ENCODE data around the gene MIEF1.
A peak's percentile ranks its signal among the peaks of the same experiment; 100 is the strongest.
"Not testable (repeated sequence)": the region's sequence is repeated elsewhere in the genome, so short reads cannot be mapped to it uniquely, and the experiment has no call there.

MIEF1 gene

DNA sequence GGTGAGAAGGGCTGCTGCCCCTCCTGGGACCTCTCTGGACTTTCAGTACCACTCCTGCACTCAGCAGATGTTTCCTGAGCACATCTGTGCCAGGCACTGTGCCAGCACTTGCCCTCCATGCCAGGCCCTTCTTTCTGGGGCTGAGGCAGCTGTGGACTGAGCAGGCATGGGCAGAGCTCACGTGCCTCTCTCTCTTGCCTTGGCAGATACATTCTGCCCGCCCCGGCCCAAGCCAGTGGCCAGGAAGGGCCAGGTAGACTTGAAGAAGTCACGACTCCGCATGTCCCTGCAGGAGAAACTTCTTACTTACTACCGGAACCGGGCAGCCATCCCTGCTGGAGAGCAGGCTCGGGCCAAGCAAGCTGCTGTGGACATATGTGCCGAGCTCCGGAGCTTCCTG, 9.9 kb downstream of the MIEF1 start:
- DNase-seq (ENCODE audit: low read depth), result no peak

DNA sequence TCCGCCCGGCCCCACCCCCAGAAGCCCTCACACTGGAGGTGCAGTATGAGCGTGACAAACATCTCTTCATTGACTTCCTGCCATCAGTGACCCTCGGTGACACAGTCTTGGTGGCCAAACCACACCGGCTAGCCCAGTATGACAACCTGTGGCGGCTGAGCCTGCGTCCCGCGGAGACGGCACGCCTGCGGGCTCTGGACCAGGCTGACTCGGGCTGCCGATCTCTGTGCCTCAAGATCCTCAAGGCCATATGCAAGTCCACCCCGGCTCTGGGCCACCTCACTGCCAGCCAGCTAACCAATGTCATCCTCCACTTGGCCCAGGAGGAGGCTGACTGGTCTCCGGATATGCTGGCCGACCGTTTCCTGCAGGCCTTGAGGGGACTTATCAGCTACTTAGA, 11.7 kb downstream of the MIEF1 start:
- no peak for DNase-seq (ENCODE audit: low read depth)

DNA sequence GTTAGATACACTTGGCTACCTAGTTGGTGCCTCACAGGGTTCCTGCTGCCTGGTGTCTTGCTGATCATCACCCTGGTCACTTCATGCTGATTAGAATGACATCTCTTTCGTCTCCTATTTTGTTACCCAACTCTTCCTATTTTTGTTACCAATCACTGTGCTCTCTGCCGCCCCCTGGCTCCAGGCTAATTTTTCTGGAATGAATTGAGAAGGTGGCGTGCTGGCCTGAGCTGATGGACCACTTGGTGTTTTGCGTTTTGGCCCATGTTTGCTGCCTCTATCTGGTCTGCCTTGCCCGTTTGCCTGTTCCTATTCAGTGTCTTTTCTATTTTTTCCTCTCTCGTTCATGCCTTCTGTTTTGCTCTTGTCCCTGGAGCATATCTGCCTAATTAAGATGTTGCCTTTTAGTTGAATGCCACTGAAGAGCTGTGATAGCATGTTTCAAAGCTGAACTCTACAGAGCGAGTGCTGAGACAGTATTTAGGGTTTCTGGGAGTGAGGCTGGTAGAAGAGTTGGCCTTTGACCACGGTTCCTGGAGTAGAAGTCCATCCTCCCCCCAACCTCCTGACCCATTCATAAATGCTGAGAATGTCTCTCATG, 12.4 kb downstream of the MIEF1 start:
- DNase-seq (ENCODE audit: low read depth), result peak; percentile 36

DNA sequence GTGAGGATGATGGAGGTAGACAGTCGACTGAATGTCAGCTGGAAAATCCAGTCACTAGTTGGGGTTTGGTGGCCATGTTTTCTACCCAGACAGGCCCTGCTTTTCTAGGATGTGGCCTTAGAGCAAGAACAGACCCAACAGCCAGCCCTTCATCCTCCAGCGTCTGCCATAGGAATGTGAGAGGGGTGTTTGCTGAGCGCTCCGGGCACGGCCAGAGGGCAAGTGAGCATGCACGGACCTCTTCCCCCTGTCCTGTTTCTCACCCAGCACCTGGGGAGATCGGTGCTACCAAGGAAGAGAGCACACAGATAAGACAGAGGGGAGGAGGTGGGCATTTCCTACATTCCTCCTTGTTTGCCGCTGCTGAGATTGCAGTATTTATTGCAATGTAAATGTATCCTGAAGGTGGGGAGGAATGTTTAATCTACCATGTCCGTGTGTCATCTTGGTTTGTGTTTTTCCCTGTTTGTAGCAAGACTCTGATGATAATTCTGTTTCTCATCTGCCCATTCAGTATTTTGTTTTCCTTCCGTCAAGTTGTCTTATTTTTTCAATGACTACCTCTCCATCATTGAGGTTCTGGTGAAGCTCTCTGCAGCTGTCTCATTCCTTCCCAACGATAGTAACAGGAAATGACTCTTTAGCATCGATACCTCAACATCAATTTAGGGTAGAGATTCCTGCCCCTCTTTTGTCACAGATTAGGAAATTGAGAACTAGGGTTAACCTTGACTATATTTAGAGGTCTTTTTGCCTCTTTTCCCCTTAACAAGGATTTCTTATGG, 13.4 kb downstream of the MIEF1 start:
- no peak for DNase-seq (ENCODE audit: low read depth)

DNA sequence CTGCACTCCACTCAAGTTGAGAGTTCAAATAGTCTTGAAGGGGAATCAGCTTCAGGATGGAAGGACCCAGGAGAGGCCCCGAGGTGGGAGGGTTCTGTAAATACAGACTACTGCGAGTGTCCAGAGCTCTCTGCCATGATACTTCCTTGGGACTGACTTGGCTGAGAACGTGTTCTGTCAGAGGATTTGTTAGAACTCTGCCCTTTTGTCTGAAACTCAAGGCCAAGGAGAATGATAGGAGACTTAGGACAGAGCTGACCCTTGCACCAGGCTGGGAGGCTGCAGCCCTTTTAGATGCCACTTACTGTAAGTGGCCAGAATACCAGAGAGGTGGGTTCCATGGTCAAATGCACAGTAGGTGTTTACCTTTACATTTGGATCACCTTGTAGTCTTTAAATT, 15.4 kb downstream of the MIEF1 start:
- DNase-seq (ENCODE audit: low read depth), result no peak

DNA sequence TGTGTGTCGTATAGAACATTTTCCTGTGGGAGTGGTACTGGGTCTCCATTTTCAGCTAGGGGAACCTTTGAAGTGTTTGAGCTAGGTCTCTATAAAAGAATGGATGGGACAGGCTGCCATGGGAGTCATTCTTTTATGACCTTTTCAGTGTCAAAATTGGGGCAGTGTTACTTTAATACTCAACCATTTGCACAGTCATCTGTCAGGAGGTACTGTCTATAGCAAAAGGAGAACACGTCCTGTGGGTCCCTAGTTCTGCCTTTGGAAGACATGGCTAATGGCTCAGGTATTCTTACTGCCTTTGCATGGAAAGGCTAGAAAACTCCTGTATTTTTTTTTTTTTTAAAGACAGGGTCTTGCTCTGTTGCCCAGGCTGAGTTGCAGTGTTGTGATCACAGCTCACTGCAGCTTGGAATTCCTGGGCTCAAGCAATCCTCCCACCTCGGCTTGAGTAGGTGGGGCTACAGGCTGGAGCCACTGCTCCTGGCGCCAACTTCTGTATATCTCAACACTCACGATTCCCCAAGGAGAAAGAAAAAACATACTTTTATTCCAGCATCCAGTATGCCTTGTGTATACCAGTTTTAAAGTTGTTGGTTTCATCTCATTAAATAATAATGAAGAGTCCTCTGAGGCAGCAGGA, 16.2 kb downstream of the MIEF1 start:
- DNase-seq (ENCODE audit: low read depth), result no peak

DNA sequence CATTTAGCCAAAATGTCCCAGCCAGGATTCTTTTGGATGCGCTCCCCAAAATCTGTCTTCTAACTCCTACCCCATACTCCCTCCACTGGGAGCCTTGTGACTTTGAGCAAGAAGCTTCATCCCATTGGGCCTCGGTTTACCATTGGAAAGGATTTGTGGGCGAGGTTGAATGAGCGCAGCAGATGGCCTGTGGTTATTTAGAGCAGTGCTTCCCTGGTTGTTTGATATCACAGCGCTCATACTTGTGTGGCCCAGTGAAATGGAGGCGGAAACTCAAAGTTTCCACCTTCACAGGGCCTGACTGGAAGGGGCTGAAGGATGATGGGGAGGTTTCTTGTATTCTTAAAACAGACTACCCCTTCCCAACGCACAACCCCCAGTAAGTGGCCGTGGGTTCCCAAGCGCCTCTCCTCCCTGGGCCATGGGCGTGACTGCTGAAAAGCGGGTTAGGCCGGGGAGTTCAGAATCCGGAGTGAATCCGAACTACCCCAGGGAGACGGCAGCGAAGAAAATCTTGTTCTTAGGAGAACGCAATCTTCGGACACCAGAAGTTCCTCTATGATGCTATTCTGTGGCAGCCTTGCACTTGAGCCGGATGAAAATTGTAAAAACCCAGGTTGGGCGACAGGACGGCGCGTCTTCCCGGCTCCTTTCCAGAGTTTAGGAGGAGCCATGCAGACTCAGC, 17.0 kb downstream of the MIEF1 start:
- peak; percentile 20 for DNase-seq (ENCODE audit: low read depth)

DNA sequence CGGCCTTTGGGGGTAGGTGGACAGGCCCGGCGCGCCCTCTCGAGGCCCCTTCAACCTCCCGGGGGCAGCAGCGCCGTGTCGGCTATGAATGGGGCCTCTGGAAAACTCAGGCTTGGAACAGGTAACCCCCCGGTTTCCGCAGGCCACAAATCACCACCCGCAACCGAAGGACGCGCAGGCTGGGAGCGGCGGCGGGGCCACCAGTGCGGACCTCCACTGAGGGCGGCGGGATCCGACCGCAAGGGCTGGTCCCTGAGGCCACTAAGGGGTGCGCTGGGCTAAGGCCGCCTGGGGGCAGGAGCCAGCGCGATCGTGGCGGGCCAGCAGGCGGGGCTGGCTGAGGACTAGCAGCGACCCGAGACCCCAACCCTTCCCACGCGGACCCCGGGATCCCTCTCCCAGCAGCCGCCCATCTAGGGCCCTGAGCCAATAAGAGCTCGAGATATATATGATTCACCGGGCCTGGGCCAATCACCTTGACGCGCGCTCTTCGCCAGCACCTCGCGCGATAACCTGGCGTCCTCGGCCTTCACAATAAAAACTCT, 17.7 kb downstream of the MIEF1 start:
- peak; percentile 95 for DNase-seq (ENCODE audit: low read depth)

DNA sequence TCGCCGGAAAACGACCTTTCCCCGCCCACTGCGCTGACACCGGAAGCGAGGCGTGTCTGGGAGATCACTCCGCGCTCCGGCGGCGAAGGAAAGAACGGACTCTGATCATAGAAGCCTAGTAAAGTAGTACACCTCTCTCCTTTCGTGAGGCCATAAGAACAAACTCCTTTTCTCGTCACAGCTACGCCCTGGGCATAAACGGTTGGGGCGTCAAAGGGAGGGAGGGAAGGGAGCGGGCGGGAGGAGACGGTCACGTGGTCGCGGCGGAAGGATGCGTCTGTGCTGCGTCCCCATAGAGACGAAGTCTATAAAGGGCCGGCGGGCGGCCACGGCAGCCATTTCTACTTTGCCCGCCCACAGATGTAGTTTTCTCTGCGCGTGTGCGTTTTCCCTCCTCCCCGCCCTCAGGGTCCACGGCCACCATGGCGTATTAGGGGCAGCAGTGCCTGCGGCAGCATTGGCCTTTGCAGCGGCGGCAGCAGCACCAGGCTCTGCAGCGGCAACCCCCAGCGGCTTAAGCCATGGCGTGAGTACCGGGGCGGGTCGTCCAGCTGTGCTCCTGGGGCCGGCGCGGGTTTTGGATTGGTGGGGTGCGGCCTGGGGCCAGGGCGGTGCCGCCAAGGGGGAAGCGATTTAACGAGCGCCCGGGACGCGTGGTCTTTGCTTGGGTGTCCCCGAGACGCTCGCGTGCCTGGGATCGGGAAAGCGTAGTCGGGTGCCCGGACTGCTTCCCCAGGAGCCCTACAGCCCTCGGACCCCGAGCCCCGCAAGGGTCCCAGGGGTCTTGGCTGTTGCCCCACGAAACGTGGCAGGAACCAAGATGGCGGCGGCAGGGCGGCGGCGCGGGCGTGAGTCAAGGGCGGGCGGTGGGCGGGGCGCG, 18.4 kb downstream of the MIEF1 start, which contains the start of gene ATF4:
Gene ATF4, plus strand, starts transcription at position 337 of the 880 bp plus-strand sequence. CDS start 884 bp downstream, outside the sequence.
- DNase-seq (ENCODE audit: low read depth), result peak; percentile 70

DNA sequence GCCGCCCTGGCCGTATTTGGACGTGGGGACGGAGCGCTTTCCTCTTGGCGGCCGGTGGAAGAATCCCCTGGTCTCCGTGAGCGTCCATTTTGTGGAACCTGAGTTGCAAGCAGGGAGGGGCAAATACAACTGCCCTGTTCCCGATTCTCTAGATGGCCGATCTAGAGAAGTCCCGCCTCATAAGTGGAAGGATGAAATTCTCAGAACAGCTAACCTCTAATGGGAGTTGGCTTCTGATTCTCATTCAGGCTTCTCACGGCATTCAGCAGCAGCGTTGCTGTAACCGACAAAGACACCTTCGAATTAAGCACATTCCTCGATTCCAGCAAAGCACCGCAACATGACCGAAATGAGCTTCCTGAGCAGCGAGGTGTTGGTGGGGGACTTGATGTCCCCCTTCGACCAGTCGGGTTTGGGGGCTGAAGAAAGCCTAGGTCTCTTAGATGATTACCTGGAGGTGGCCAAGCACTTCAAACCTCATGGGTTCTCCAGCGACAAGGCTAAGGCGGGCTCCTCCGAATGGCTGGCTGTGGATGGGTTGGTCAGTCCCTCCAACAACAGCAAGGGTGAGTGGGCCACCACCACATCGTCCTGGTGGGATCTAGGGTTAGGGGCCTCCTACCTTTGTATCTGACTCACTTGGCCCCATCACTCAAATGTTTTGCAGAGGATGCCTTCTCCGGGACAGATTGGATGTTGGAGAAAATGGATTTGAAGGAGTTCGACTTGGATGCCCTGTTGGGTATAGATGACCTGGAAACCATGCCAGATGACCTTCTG, 19.2 kb downstream of the MIEF1 start:
- DNase-seq (ENCODE audit: low read depth), result not testable (repeated sequence)

DNA sequence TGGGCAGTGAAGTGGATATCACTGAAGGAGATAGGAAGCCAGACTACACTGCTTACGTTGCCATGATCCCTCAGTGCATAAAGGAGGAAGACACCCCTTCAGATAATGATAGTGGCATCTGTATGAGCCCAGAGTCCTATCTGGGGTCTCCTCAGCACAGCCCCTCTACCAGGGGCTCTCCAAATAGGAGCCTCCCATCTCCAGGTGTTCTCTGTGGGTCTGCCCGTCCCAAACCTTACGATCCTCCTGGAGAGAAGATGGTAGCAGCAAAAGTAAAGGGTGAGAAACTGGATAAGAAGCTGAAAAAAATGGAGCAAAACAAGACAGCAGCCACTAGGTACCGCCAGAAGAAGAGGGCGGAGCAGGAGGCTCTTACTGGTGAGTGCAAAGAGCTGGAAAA, 20.0 kb downstream of the MIEF1 start:
- DNase-seq (ENCODE audit: low read depth), result not testable (repeated sequence)

DNA sequence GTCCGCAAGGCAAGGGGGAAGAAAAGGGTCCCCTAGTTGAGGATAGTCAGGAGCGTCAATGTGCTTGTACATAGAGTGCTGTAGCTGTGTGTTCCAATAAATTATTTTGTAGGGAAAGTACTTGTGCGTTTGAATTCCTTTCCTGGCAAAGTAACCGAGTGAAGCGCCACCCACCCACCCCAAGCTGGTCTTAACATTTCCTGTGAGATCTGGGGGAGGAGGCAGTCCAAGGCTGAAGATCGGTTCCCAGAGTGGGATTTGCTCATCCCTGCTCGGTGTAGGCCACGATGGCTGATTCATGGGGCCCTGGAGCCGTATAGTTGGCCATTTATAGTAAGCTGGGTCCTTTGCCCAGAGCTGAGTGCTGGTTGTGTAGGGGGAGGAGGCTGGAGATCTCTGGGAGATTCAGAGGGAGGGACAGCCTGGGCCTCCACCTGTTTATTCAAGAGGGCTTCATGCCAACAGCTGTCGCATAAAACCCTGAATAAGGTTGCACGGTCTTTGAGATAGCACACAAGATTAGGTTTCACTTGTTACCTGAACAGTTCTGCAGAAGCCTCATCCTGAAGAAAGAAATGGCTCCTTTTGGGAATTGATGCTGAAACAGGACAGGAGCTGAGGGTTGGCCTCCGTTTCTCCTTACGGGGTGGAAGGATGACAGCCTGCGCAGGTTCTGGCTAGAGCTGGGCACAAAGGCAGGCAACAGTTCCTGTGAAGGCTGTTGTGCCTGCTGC, 20.6 kb downstream of the MIEF1 start:
- no peak for DNase-seq (ENCODE audit: low read depth)

DNA sequence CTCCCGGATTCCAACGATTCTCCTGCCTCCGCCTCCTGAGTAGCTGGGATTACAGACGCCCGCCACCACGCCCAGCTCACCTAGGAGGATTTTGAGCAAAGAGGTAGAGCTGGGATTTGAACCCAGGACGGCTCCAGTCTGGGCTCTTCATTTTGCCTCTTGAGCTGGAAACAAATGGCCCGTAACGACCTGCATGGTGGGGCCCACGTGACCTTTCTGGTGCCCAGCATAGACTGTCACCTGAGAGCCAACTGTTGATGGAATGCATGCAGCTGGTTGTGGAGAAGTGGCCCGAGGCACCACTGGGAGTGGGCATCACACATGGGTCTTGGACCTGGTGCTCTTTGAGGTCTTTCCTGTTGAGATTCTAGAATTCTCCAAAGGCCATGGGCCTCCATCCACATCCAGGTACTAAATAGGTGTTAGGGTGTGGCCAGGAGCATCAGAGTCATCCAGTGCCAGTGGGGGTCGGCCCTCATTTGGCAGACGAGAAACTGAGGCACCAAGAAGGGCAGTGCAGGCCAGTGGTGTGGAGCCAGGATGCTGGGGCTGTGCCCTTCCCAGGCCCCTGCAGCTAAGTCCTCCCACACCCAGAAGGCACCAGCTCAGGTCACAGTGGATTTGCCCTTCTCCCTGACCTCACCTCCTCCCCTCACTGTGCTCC, 22.1 kb downstream of the MIEF1 start:
- no peak for DNase-seq (ENCODE audit: low read depth)

DNA sequence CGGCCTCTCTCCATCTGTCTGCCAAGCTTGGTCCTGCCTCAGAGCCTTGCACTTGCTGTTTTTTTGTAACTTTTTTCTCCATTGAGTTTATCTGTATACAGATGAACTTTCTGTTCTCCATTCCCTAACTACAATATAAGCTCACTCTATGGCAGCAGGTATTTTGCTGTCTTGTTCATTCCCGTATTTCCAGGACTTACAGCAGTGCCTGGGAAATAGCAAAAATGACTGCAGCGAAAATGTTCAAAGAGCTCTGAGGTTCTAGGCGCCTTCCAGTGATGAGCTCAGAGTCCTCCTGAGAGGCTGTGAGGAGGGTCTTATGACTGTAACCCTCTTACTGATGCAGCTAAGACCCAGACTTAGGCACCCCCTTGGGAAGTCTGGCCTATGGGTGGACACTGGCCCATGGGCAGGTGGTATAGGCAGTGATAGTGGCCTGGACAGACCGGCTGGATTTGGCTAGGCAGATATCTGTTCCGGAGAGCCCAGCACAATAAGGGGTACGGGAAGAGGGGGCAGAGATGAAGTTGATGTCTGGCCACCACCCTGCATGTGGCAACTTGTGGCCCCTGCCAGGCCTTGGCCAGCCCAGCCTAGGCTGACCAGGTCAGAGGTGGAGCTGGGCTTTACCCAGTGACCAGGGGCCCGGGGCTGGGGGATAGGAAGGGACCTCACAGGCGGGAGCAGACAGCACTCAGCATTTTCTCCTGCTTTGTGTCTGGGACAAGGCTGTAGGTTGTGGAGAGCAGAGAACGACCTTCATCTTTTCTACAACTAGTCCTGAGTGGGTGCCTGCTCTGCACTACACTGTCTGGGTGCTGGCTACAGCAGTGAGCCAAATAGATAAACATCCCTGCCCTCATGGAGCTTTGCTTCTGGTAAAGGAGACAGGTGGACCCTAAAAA, 22.9 kb downstream of the MIEF1 start:
- no peak for DNase-seq (ENCODE audit: low read depth)

DNA sequence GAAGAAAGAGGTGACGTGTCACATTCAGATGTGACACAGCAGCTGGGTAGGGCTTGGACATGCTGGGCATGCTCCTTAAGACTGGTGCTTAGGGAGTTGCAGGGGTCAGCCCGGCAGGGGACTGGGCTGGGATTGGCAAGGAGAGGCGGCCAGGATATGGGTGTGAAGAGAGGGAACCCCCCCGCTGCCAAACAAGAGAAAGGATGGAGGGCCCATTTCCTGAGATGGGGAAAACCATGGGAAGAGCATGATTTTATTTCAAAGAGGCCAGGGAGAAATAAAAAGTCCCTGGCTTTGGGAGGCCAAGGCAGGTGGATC, 23.5 kb downstream of the MIEF1 start:
- no peak for DNase-seq (ENCODE audit: low read depth)

DNA sequence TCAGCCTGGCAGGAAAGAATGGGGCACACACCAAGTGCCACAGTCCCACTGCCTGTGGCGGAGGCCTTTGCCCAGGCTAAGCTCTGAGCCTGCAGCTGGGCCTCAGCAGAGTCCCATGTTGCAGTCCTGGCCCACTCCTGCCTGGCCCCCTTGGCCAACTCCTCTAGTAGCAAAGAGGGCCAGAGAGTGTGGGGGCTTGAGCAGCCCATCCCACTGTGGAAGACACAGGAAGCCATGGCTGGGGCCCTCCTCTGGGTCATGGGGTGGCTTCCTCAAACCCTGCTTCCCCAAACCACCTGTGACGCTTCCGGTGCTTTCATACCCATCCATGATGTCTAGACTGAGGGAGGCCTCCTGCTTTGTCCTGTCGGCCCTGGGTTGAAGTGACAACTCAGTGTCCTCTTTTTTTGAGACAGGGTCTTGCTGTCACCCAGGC, 24.7 kb downstream of the MIEF1 start:
- no peak for DNase-seq (ENCODE audit: low read depth)

DNA sequence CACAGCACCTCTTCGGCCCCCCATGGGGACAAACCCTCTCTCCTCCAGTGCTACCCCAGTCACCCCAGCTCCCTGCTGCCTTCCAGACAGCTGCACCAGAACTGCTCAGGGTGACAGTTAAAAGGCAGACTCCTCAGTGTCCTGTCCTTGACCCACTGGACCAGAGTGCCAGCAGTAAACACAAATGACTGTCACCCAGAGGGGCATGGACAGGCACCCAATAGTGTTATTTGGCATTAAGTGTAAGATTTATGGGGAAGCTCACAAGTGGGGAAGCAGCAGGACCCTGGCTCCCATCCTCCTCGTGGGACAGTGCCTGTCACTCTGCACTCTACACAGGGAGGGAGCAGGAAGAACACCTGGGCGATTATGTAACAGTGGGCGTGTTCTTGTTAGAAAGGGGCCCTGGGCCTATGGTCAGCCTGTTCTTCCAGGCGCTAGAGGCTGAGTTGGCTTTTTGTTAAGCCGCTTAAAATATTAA, 25.4 kb downstream of the MIEF1 start:
- DNase-seq (ENCODE audit: low read depth), result no peak

DNA sequence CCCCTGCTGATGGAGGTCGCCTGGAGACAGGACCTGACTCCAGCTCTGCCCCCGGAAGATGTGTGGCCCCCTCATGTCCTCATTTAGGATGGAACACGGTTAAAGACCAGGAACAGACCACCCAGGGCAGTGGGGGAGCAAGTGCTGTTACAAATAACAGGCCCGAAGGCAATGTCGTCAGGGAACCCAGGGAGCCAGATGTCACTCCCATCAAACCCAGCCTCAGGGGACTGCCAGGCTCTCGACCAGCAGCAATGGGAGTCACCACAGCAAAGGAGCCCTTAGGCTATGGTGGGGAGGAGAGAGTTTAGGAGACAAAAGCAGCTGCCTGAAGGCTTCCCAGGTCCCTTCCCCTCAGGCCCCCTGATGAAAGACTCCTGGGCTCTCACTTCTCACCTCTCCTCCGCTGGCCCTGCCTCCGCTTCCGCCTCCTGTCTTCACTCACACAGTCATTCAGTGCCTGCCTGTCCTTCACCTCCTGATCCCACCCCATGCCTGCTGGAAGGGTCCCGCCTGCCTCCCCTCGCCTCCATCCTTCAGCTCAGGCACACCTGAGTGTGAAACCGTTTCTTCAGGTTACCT, 26.1 kb downstream of the MIEF1 start:
- DNase-seq (ENCODE audit: low read depth), result no peak

All from activated T-cell treated with anti-CD3 and anti-CD28 coated beads for 24 hours (primary cell).